Measurements from ENCODE around the gene PDCD2.

PDCD2 gene

DNA sequence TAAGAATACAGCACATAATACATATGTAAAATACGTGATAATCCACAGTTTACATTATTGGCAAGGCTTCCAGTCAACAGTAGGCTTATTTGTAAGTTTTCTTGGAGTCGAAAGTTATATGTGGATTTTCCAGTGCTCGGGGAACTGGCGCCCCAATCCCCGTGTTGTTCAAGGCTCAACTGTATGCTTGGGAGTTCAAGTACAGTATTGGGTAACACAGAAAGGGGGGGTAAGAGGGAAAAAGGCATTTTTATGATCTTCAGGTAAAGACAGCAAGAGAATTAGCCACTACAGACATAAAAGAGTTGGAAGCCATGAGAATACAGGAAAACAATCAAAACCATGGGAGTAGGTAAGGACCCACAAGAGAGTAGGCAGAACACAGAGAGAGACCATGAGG is 47.8 kb downstream of the PDCD2 start:
- WGBS, 2 donors (ENCODE audit: extremely low coverage in 2 of 2, insufficient read length in 2 of 2, insufficient replicate concordance in 1 of 2): no CpG with 5 or more reads among the region's 5 CpGs
- Histone ChIP-seq H3K79me1 (ENCODE audit: low read depth, low read length) (no peaks in the 10 kb centered on the region), H3K4ac (ENCODE audit: low read length) (no peak overlapping the region), H2AFZ (ENCODE audit: low read length) (no peak overlapping the region), H3K18ac (ENCODE audit: low read length) (no peak overlapping the region), H4K8ac (ENCODE audit: low read depth, low read length) (no peak overlapping the region), H3K4me1 (ENCODE audit: control insufficient read depth in 2 of 2, insufficient read depth in 1 of 2, low read depth in 1 of 2, low read length in 2 of 2) (no peaks in the 10 kb centered on the region), H2BK5ac (ENCODE audit: low read length) (no peak overlapping the region), H3K4me3 (ENCODE audit: low read length in 2 of 2) (no peak overlapping the region), H4K91ac (ENCODE audit: low read depth, low read length, poor library complexity) (no peak overlapping the region), H3K9me3 (replicated peaks in 1 of 2; ENCODE audit: control insufficient read depth in 2 of 2, insufficient read depth in 1 of 2, low read depth in 1 of 2, low read length in 2 of 2) (no peaks in the 10 kb centered on the region), H2BK12ac (ENCODE audit: low read length) (no peak overlapping the region), H3K36me3 (replicated peaks in 1 of 2; ENCODE audit: control insufficient read depth in 2 of 2, insufficient read depth in 2 of 2, low read length in 2 of 2) (peaks cover 32 to 92% of the 10 kb centered on the region in 2 donors), H3K4me2 (ENCODE audit: insufficient read depth, low read length, poor library complexity, severe bottlenecking) (no peak overlapping the region), H2AK5ac (ENCODE audit: low read depth, low read length) (no peak overlapping the region), H2BK120ac (ENCODE audit: low read depth, low read length) (no peak overlapping the region), H3K14ac (ENCODE audit: low read length) (no peak overlapping the region), H2BK15ac (ENCODE audit: low read length) (no peak overlapping the region), H3K23ac (ENCODE audit: low read depth, low read length, poor library complexity) (no peak overlapping the region), H3K27ac (replicated peaks; ENCODE audit: low read length) (no peak overlapping the region), H3K27me3 (ENCODE audit: control insufficient read depth in 3 of 3, insufficient read depth in 3 of 3, low read depth in 1 of 3, low read length in 3 of 3) (no peaks in the 10 kb centered on the region), H3K9ac (ENCODE audit: low read depth, low read length, poor library complexity) (no peak overlapping the region)
- DNase-seq (ENCODE audit: low spot score): no peak

DNA sequence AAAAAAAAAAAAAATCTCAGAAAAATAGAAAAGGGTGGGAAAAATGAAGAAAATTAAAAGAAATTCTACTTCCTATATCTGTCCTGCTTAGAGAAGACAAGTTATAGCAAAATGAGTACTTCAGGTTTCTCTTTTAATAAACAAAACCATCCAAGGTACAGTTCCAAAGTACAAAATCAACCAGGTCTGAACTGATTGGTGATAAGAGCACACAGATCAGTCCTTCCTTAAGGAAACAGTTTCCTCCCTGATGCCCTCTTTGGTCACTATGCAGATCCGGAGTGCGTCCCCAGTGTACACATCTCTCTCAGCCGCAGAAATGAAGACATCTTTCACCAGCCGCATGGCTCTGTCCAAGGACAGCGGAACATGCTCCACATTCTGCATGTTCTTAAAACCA is 49.4 kb downstream of the PDCD2 start:
- H3K79me1 ChIP-seq (ENCODE audit: low read depth, low read length): no peaks in the 10 kb centered on the region
- H2AK5ac ChIP-seq (ENCODE audit: low read depth, low read length): no peak overlapping the region
- no peak for DNase-seq (ENCODE audit: low spot score)
- no peak overlapping the region for H3K4me2 ChIP-seq (ENCODE audit: insufficient read depth, low read length, poor library complexity, severe bottlenecking)
- H2BK12ac ChIP-seq (ENCODE audit: low read length): no peak overlapping the region
- no peak overlapping the region for H4K91ac ChIP-seq (ENCODE audit: low read depth, low read length, poor library complexity)
- H4K8ac ChIP-seq (ENCODE audit: low read depth, low read length): no peak overlapping the region
- no peak overlapping the region for H3K27ac ChIP-seq (replicated peaks; ENCODE audit: low read length)
- H3K18ac ChIP-seq (ENCODE audit: low read length): no peak overlapping the region
- no peak overlapping the region for H3K14ac ChIP-seq (ENCODE audit: low read length)
- no peaks in the 10 kb centered on the region for H3K9me3 ChIP-seq (replicated peaks in 1 of 2; ENCODE audit: control insufficient read depth in 2 of 2, insufficient read depth in 1 of 2, low read depth in 1 of 2, low read length in 2 of 2)
- no peak overlapping the region for H2AFZ ChIP-seq (ENCODE audit: low read length)
- H3K36me3 ChIP-seq (replicated peaks in 1 of 2; ENCODE audit: control insufficient read depth in 2 of 2, insufficient read depth in 2 of 2, low read length in 2 of 2): peaks cover 29 to 79% of the 10 kb centered on the region in 2 donors
- no CpG with 5 or more reads among the region's 5 CpGs for WGBS, 2 donors (ENCODE audit: extremely low coverage in 2 of 2, insufficient read length in 2 of 2, insufficient replicate concordance in 1 of 2)
- no peak overlapping the region for H3K23ac ChIP-seq (ENCODE audit: low read depth, low read length, poor library complexity)
- no peak overlapping the region for H2BK5ac ChIP-seq (ENCODE audit: low read length)
- H2BK120ac ChIP-seq (ENCODE audit: low read depth, low read length): no peak overlapping the region
- no peak overlapping the region for H3K4ac ChIP-seq (ENCODE audit: low read length)
- H3K27me3 ChIP-seq (ENCODE audit: control insufficient read depth in 3 of 3, insufficient read depth in 3 of 3, low read depth in 1 of 3, low read length in 3 of 3): no peaks in the 10 kb centered on the region
- H3K9ac ChIP-seq (ENCODE audit: low read depth, low read length, poor library complexity): no peak overlapping the region
- H3K4me3 ChIP-seq (ENCODE audit: low read length in 2 of 2): no peak overlapping the region
- H3K4me1 ChIP-seq (ENCODE audit: control insufficient read depth in 2 of 2, insufficient read depth in 1 of 2, low read depth in 1 of 2, low read length in 2 of 2): no peaks in the 10 kb centered on the region
- no peak overlapping the region for H2BK15ac ChIP-seq (ENCODE audit: low read length)

- no peak overlapping the region for H4K8ac ChIP-seq (ENCODE audit: low read depth, low read length)
- H3K36me3 ChIP-seq (replicated peaks in 1 of 2; ENCODE audit: control insufficient read depth in 2 of 2, insufficient read depth in 2 of 2, low read length in 2 of 2): peaks cover 28 to 67% of the 10 kb centered on the region in 2 donors
- no peak overlapping the region for H2BK15ac ChIP-seq (ENCODE audit: low read length)
- no peak overlapping the region for H3K9ac ChIP-seq (ENCODE audit: low read depth, low read length, poor library complexity)
- H3K14ac ChIP-seq (ENCODE audit: low read length): no peak overlapping the region
- no peak overlapping the region for H3K4me2 ChIP-seq (ENCODE audit: insufficient read depth, low read length, poor library complexity, severe bottlenecking)
- H3K27me3 ChIP-seq (ENCODE audit: control insufficient read depth in 3 of 3, insufficient read depth in 3 of 3, low read depth in 1 of 3, low read length in 3 of 3): no peaks in the 10 kb centered on the region
- no peaks in the 10 kb centered on the region for H3K79me1 ChIP-seq (ENCODE audit: low read depth, low read length)
- H2BK5ac ChIP-seq (ENCODE audit: low read length): no peak overlapping the region
- H3K18ac ChIP-seq (ENCODE audit: low read length): no peak overlapping the region
- no peak overlapping the region for H2BK120ac ChIP-seq (ENCODE audit: low read depth, low read length)
- H2AK5ac ChIP-seq (ENCODE audit: low read depth, low read length): no peak overlapping the region
- no peak overlapping the region for H2BK12ac ChIP-seq (ENCODE audit: low read length)
- H3K4me3 ChIP-seq (ENCODE audit: low read length in 2 of 2): no peak overlapping the region
- no peak for DNase-seq (ENCODE audit: low spot score)
- H3K9me3 ChIP-seq (replicated peaks in 1 of 2; ENCODE audit: control insufficient read depth in 2 of 2, insufficient read depth in 1 of 2, low read depth in 1 of 2, low read length in 2 of 2): no peaks in the 10 kb centered on the region
- no CpG with 5 or more reads among the region's 2 CpGs for WGBS, 2 donors (ENCODE audit: extremely low coverage in 2 of 2, insufficient read length in 2 of 2, insufficient replicate concordance in 1 of 2)
- no peak overlapping the region for H3K27ac ChIP-seq (replicated peaks; ENCODE audit: low read length)
- H4K91ac ChIP-seq (ENCODE audit: low read depth, low read length, poor library complexity): no peak overlapping the region
- no peaks in the 10 kb centered on the region for H3K4me1 ChIP-seq (ENCODE audit: control insufficient read depth in 2 of 2, insufficient read depth in 1 of 2, low read depth in 1 of 2, low read length in 2 of 2)
- H3K4ac ChIP-seq (ENCODE audit: low read length): no peak overlapping the region
- H2AFZ ChIP-seq (ENCODE audit: low read length): no peak overlapping the region
- no peak overlapping the region for H3K23ac ChIP-seq (ENCODE audit: low read depth, low read length, poor library complexity)
These were observed 50.6 kb downstream of the PDCD2 start for GRCh38 chr6:170533792-170534191.

DNA sequence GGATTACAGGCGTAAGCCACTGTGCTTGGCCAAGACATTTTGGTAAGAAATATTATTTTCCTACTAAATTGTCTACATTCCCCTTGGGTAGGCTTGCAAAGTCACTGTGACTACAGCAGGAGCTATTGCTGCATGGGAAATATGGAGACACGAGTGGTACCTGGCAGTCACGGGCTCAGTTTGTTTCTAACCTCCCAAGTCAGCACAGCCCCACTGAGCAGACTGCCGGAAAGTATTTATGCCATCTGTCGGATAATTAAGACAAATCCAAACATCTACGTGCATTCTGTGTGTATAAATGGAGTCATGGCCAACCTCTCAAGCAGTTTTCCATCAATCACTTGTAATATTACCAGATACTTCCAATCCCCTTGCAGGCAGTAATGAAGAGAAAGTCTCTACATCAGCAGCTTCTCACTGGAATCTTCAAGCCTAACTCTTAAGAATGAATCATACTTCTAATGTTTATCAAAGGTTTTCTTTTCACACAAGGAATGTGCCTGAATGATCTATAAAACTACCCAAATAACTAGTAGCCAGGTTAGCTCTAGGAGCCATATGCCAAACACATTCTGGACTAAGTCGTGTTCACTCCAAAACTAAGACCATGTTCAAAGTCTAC is 51.5 kb downstream of the PDCD2 start:
- no peak overlapping the region for H2BK5ac ChIP-seq (ENCODE audit: low read length)
- no peak overlapping the region for H3K23ac ChIP-seq (ENCODE audit: low read depth, low read length, poor library complexity)
- no peak overlapping the region for H3K27ac ChIP-seq (replicated peaks; ENCODE audit: low read length)
- no peak overlapping the region for H3K18ac ChIP-seq (ENCODE audit: low read length)
- H3K14ac ChIP-seq (ENCODE audit: low read length): no peak overlapping the region
- H2AFZ ChIP-seq (ENCODE audit: low read length): no peak overlapping the region
- H3K4ac ChIP-seq (ENCODE audit: low read length): no peak overlapping the region
- H3K79me1 ChIP-seq (ENCODE audit: low read depth, low read length): no peaks in the 10 kb centered on the region
- no peak for DNase-seq (ENCODE audit: low spot score)
- H3K27me3 ChIP-seq (ENCODE audit: control insufficient read depth in 3 of 3, insufficient read depth in 3 of 3, low read depth in 1 of 3, low read length in 3 of 3): no peaks in the 10 kb centered on the region
- no CpG with 5 or more reads among the region's 7 CpGs for WGBS, 2 donors (ENCODE audit: extremely low coverage in 2 of 2, insufficient read length in 2 of 2, insufficient replicate concordance in 1 of 2)
- H2BK120ac ChIP-seq (ENCODE audit: low read depth, low read length): no peak overlapping the region
- H3K4me1 ChIP-seq (ENCODE audit: control insufficient read depth in 2 of 2, insufficient read depth in 1 of 2, low read depth in 1 of 2, low read length in 2 of 2): no peaks in the 10 kb centered on the region
- no peaks in the 10 kb centered on the region for H3K9me3 ChIP-seq (replicated peaks in 1 of 2; ENCODE audit: control insufficient read depth in 2 of 2, insufficient read depth in 1 of 2, low read depth in 1 of 2, low read length in 2 of 2)
- H3K36me3 ChIP-seq (replicated peaks in 1 of 2; ENCODE audit: control insufficient read depth in 2 of 2, insufficient read depth in 2 of 2, low read length in 2 of 2): peaks cover 26 to 60% of the 10 kb centered on the region in 2 donors
- H2AK5ac ChIP-seq (ENCODE audit: low read depth, low read length): no peak overlapping the region
- no peak overlapping the region for H3K9ac ChIP-seq (ENCODE audit: low read depth, low read length, poor library complexity)
- H3K4me3 ChIP-seq (ENCODE audit: low read length in 2 of 2): no peak overlapping the region
- no peak overlapping the region for H4K8ac ChIP-seq (ENCODE audit: low read depth, low read length)
- no peak overlapping the region for H4K91ac ChIP-seq (ENCODE audit: low read depth, low read length, poor library complexity)
- H2BK15ac ChIP-seq (ENCODE audit: low read length): no peak overlapping the region
- no peak overlapping the region for H3K4me2 ChIP-seq (ENCODE audit: insufficient read depth, low read length, poor library complexity, severe bottlenecking)
- H2BK12ac ChIP-seq (ENCODE audit: low read length): no peak overlapping the region
